ENCODE measurements around the gene NUDT4. TPM values are rescaled to one million over a fixed set of nuclear protein-coding genes. Genes with fewer than 3 reads are reported as not detected.

The NUDT4 gene
- polyA plus RNA-seq, 1 experiment = 77.7 TPM

DNA sequence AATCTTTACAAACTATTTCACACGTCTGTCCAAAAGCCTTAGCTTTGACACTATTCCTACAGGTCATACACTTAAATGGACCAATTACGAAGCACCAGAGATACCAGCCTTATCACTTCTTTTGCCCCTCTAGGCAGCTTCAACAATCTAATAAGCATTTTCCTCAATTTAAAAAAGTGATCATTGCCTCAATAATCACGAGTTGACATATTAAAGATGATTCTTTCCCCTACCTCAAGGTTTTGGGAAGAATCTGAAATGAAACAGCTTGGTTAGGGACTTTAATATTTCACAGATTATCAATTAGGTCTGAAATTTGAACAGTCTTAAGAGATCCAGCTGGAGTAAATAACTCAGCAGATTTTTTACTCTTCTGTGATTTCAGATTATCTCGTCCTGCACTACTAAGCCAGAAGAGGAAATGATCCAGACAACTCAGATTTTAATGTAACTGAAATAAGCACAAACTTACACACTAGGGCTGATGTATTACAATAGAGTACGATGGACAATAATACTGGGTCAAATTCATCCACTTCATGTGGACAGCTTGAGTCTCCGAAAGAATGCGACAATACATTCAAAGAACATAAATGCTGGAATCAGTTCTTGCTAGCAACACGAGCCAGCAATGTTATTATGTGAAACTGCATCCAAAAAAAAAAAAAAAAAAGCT, 48.1 kb downstream of the NUDT4 start:
- Histone ChIP-seq H3K4me3 (ENCODE audit: low read depth, low read length) (no peak overlapping the region), H3K27me3 (ENCODE audit: control insufficient read depth, insufficient read depth, low read length) (no peaks in the 10 kb centered on the region), H3K9me3 (ENCODE audit: control insufficient read depth, insufficient read depth, low read length) (no peaks in the 10 kb centered on the region), H3K27ac (ENCODE audit: low read depth, low read length) (no peak overlapping the region)
- ChIA-PET CTCF (interaction anchor here (0.6 to 2.3 kb wide), 5 partner anchors 11 to 1579 kb away, joined by 3 to 8 read pairs (median 4); no protein-coding TSS in a partner anchor), POLR2A (no interaction called here)
- TF ChIP-seq, protein P1, sequence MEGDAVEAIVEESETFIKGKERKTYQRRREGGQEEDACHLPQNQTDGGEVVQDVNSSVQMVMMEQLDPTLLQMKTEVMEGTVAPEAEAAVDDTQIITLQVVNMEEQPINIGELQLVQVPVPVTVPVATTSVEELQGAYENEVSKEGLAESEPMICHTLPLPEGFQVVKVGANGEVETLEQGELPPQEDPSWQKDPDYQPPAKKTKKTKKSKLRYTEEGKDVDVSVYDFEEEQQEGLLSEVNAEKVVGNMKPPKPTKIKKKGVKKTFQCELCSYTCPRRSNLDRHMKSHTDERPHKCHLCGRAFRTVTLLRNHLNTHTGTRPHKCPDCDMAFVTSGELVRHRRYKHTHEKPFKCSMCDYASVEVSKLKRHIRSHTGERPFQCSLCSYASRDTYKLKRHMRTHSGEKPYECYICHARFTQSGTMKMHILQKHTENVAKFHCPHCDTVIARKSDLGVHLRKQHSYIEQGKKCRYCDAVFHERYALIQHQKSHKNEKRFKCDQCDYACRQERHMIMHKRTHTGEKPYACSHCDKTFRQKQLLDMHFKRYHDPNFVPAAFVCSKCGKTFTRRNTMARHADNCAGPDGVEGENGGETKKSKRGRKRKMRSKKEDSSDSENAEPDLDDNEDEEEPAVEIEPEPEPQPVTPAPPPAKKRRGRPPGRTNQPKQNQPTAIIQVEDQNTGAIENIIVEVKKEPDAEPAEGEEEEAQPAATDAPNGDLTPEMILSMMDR (IDR thresholded peaks at IDR 0.05; ENCODE audit: low read depth, low read length) = no peak
- DNase-seq (ENCODE audit: low read depth, low spot score) = no peak

DNA sequence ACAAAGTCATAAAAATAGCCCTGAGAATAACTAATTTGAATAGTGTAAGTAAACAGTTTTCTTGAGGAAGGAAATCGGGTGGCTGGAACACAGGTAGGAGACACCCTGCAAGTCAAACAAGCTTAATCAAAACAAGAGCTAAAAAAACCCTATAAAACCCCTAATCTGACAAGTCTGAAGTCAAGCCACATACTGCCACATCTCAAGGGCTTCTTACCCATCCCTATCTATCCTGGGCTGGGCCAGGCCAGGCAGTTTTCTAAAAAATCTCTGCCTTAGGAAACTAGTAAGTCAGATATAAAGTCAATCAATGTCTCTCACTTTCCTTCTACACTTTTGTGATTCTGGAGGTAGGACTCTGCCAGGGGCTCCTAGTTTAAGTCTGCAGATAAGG, 48.7 kb downstream of the NUDT4 start:
- ChIA-PET CTCF (interaction anchor here (0.6 to 2.3 kb wide), 3 partner anchors 11 to 1579 kb away, joined by 4 to 8 read pairs (median 7); no protein-coding TSS in a partner anchor), POLR2A (no interaction called here)
- Histone ChIP-seq H3K4me3 (ENCODE audit: low read depth, low read length) (no peak overlapping the region), H3K27ac (ENCODE audit: low read depth, low read length) (no peak overlapping the region), H3K9me3 (ENCODE audit: control insufficient read depth, insufficient read depth, low read length) (no peaks in the 10 kb centered on the region), H3K27me3 (ENCODE audit: control insufficient read depth, insufficient read depth, low read length) (no peaks in the 10 kb centered on the region)
- DNase-seq (ENCODE audit: low read depth, low spot score) = no peak
- TF ChIP-seq, protein P1 (IDR thresholded peaks at IDR 0.05; ENCODE audit: low read depth, low read length) = no peak

DNA sequence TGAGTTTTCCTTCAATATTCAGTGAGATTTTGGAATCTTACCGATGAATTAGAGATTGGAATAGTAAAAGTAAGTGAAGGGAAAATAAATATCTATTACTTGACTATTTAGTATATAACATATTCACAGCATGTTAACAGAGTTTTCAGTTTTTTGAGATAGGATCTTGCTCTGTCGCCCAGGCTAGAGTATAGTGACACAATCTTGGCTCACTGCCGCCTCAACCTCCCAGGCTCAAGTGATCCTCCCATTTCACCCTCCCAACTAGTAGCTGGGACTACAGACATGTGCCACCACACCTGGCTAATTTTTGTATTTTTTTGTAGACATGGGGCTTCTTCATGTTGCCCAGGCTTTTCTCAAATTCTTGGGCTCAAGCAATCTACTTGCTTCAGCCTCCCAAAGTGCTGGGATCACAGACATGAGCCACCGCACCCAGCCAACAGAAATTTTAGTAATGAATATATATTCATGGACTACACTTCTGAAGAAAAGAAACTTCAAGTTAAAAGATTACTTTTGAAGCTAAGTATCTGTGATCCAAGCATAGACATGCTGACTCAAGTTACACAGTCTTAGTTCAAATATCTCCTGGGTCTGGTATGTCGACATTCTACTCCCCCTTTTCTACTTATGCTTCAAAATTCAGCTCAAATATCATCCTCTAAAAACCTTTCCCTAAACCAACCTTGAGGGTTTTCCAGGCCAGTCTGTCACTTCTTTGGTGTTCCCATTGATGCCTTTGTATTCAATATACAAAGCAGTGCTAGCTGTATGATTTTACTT, 50.2 kb downstream of the NUDT4 start:
- POLR2A ChIA-PET = interaction anchor here (1.1 kb wide), 1 partner anchor 14 kb away, joined by 4 read pairs; the partner anchor contains the start of gene UBE2N
- no peak overlapping the region for H3K4me3 ChIP-seq (ENCODE audit: low read depth, low read length)
- peak overlapping the region; percentile 24 for H3K27ac ChIP-seq (ENCODE audit: low read depth, low read length)
- H3K27me3 ChIP-seq (ENCODE audit: control insufficient read depth, insufficient read depth, low read length) = no peaks in the 10 kb centered on the region
- peak; percentile 30 for DNase-seq (ENCODE audit: low read depth, low spot score)
- CTCF ChIA-PET = interaction anchor here (0.9 to 1.3 kb wide), 5 partner anchors 8 to 675 kb away, joined by 3 to 23 read pairs (median 6); no protein-coding TSS in a partner anchor
- no peaks in the 10 kb centered on the region for H3K9me3 ChIP-seq (ENCODE audit: control insufficient read depth, insufficient read depth, low read length)
- TF ChIP-seq, protein P1 (IDR thresholded peaks at IDR 0.05; ENCODE audit: low read depth, low read length) = no peak

DNA sequence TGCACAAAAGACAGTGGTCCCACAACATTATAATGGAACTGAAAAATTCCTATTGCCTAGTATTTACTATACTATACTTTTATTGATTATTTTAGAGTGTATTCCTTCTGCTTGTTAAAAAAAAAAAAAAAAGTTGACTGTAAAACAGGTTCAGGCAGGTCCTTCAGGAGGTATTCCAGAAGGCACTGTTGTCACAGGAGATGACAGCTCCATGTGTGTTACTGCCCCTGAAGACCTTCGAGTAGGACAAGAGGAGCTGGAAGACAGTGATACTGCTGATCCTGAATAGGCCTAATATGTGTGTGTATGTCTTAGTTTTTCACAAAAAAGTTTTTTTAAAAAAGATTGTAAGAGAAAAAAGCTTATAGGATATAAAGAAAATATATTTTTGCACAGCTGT, 51.7 kb downstream of the NUDT4 start:
- ChIA-PET POLR2A (no interaction called here), CTCF (interaction anchor here (0.9 to 1.2 kb wide), 3 partner anchors 10 to 673 kb away, joined by 3 to 12 read pairs (median 3); no protein-coding TSS in a partner anchor)
- no peaks in the 10 kb centered on the region for H3K9me3 ChIP-seq (ENCODE audit: control insufficient read depth, insufficient read depth, low read length)
- H3K4me3 ChIP-seq (ENCODE audit: low read depth, low read length) = no peak overlapping the region
- no peak for DNase-seq (ENCODE audit: low read depth, low spot score)
- no peaks in the 10 kb centered on the region for H3K27me3 ChIP-seq (ENCODE audit: control insufficient read depth, insufficient read depth, low read length)
- H3K27ac ChIP-seq (ENCODE audit: low read depth, low read length) = no peak overlapping the region
- TF ChIP-seq, protein P1 (IDR thresholded peaks at IDR 0.05; ENCODE audit: low read depth, low read length) = no peak
